GM19328 (cell line): ENCODE measurements around the gene SOD2.
"Not testable (repeated sequence)": the region's sequence is repeated elsewhere in the genome, so short reads cannot be mapped to it uniquely, and the experiment has no call there.

ENCODE experiments used
- ATAC-seq: cut with Tn5 transposase; IDR thresholded peaks from one replicate; pipeline ENCODE4 v1.9.1; 2021; ENCODE audit warnings: mild to moderate bottlenecking, moderate library complexity; ENCODE audit not compliant: unreplicated experiment

SOD2 gene

DNA sequence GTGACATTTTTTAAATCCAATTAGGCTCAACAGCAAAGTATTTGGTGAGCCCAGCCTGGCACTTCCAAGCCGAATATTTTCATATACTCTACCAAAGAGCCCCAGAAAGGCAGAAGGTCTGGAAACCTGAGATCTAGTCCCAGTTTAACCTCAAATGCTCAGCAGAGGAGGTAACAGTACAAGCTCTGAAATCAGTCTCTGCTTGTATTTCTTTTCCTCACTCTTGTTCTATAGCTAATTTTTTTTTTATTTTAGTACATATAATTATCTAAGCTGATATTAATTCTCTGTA is 9.1 kb downstream of the SOD2 start:
- no peak for ATAC-seq

DNA sequence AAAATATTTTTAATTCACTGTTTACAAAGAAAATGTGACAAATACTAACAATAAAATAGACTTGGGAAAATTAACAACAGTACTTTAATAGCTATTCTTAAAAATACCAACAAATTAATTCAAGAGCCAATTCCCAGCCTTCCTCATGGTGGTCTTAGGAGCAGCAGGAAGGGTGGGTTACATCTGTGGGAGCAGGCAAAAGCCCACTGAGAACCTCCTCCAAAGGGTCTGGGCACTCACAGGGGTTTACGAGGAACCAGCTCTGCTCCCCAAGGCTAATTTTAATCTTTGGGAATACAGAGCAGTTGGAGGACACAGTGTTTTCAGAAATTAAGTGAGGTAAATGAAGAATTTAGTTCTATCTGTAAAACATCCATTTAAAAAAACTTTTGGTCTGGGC is 10.2 kb downstream of the SOD2 start:
- ATAC-seq: no peak

- ATAC-seq: no peak
Measured at GRCh38 chr6:159682295-159682694, 10.7 kb downstream of the SOD2 start.

GRCh38 chr6:159681191-159681880 is 11.7 kb downstream of the SOD2 start:
- ATAC-seq: no peak

GRCh38 chr6:159680104-159680503 is 12.9 kb downstream of the SOD2 start:
- ATAC-seq: no peak

DNA sequence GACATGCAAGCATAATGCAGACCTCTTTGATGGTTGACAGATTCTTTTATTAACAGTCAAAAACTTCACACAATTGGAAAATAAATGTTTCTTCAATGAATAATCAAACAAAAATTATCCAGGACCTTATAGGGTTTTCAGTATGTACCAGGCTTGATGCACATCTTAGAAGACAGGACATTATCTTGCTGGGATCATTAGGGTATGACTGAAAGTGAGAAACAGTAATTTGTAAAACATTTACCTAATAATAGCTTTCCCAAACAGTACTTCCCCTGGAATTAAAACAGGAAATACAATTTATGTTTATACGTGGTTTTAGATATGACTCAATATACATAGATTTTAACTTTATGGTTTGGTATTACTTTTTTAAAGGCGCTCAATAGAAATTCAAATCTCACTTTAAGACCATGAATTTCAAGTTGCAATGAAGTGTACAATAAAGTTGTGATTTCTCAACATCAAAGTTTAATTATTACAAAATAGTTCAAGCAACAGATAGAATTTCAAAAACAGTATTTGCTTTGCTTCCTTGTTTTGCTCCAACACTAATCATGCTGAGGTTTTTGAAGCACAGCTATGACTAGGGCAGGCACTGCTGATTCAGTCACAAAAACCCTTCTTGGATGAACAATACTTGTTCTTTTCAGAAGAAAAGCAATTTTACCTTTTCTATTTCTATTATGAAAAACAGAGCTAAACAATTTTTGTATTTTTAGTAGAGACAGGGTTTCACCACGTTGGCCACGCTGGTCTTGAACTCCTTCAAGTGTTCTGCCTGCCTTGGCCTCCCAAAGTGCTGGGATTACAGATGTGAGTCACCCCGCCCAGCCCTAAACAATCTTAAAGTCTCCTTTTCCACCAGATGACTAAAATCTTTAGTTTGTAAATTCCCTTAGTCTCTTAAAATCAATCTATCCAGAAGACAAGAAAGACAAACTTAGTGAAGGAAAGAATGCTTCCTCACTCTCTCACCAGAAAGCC is 13.7 kb downstream of the SOD2 start:
- no peak for ATAC-seq

GRCh38 chr6:159678574-159678973 is 14.5 kb downstream of the SOD2 start:
- no peak for ATAC-seq

DNA sequence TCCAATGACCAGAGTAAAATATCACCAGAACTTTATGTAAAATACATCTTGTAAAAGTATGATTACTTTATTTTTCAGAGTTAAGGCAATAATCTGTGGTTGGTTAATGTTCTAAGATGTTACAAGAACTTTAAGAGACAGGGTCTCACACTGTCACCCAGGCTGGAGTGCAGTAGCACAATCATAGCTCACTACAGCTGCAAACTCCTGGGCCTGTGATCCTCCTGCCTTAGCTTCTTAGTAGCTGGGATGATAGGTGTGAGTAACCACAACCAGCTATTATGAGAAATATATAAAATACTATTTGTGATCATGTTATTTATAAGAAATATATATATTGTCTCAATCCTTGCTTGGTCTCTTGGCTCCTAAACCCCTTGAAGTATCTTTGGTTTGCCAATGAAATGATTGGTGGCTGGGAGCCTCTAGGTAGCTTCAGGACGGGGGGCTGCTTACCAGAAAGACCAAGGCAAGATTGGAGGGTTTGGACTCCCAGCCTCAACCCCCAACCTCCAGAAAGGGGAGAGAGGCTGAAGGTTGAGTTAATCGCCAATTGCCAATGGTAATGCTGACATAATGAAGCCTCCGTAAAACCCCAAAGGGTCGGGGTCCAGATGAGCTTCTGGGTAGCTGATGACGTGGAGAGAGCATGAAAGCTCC is 15.4 kb downstream of the SOD2 start:
- ATAC-seq: no peak

GRCh38 chr6:159676890-159677505 is 16.0 kb downstream of the SOD2 start:
- no peak for ATAC-seq

DNA sequence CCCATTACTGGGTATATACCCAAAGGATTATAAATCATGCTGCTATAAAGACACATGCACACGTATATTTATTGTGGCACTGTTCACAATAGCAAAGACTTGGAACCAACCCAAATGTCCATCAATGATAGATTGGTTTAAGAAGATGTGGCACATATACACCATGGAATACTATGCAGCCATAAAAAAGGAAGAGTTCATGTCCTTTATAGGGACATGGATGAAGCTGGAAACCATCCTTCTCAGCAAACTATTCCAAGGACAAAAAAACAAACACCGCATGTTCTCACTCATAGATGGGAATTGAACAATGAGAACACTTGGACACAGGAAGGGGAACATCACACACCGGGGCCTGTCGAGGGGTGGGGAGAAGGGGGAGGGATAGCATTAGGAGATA is 16.8 kb downstream of the SOD2 start:
- ATAC-seq: not testable (repeated sequence)

GRCh38 chr6:159665868-159666635 is 27.0 kb downstream of the SOD2 start:
- no peak for ATAC-seq

DNA sequence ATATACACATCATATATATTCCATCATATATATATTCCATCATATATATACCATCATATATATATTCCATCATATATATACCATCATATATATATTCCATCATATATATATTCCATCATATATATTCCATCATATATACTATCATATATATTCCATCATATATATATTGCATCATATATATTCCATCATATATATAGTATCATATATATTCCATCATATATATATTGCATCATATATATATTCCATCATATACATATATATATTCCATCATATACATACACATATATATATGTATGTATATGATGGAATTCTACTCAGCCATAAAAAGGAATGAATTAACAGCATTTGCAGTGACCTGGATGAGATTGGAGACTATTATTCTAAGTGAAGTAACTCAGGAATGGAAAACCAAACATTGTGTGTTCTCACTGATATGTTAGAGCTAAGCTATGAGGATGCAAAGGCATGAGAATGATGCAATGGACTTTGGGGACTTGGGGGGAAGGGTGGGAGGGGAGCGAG is 29.6 kb downstream of the SOD2 start:
- ATAC-seq: not testable (repeated sequence)

DNA sequence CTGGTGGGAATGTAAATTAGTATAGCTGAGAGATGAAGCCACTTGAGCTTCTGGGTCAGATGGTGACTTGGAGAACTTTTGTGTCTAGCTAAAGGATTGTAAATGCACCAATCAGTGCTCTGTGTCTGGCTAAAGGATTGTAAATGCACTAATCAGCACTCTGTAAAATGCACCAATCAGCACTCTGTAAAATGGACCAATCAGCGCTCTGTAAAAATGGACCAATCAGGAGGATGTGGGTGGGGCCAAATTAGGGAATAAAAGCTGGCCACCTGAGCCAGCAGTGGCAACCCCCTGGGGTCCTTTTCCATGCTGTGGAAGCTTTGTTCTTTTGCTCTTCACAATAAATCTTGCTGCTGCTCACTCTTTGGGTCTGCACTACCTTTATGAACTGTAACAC is 31.1 kb downstream of the SOD2 start:
- ATAC-seq: not testable (repeated sequence)

- no peak for ATAC-seq
Measured at GRCh38 chr6:159655409-159655988, 37.5 kb downstream of the SOD2 start.

DNA sequence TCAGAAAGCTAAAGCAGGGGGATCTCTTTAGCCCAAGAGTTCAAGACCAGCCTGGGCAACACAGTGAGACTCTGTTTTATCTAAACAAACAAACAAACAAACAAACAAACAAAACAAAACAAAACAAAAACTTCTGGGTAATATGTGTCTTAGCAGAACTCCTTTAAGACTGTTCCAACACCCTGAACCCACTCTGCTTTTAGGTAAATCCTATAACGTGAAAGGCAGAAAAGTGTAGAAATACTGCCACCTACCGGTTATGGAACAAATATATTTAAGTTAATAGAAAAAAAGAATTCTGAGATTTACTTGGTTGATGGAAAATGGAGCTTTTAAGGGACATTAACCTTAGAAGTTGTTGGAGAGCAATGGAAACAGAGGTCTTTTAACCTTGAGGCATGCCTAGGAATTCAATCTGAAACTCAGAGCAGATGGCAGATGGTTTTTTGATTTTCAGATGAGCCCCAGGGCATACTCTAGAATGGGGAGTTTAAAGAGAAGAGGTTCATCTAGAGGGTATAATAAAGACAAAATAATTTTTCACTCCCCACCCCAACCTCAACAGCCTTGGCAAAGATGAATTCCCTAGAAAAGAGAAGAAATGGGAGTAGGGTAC is 38.5 kb downstream of the SOD2 start:
- no peak for ATAC-seq

DNA sequence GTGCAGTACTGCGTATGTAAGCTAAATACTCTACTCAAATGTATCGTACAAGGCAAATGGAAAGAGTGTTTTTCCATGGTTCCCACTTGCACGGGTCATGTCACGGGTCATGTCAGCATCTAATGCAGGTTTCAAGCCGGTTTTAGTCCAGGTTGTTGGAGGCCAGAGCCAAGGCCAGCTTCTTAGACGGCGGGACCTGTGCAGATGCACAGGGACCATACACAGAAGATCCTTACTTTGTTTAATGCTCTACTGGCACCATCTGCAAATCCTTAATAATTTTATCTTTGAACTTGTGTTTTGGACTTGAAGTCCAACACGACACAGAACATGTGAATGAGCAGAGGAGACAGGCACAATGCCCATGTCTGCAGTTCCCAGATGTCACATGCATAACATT is 42.7 kb downstream of the SOD2 start:
- no peak for ATAC-seq

DNA sequence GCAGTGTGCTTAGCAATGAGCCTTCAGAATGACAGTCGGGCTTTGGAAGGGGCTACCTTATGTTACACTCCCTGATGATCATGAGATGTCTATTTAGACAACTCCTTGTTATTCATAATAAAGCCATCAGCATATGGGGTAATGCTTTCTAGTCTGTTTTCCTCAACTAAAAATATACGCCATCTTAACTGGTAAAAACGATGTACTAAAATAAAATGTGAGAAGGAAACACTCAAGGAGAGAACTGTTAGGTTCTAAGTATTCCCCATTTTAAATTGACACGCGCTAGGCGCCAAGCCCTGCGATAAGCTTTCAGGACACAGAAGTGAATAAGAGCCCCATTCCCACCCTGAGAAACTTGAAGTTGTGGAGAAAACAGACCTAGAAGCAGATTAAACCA is 43.6 kb downstream of the SOD2 start:
- no peak for ATAC-seq

GRCh38 chr6:159646733-159647132 is 46.3 kb downstream of the SOD2 start:
- ATAC-seq: no peak

DNA sequence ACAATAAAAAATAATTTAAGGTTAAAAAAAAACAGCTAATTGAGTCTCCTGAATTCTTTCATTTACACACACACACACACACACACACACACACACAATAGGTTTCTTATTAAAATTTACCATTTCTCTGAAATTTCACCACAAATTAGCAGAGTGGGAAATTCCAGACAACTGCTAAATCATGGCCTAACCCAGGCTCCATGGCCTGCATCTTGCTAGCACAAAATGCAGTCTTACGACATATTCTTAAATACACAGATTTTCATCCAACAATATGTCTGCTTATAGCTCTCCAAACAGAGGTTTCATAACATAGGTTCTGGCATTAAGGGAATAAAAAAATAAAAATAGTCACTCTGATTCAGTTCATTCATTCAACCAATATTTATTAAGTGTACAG is 46.9 kb downstream of the SOD2 start:
- ATAC-seq: no peak

- no peak for ATAC-seq
Measured at GRCh38 chr6:159645640-159646039, 47.4 kb downstream of the SOD2 start.
